ENCODE measurements around the gene CEP164.

DNA sequence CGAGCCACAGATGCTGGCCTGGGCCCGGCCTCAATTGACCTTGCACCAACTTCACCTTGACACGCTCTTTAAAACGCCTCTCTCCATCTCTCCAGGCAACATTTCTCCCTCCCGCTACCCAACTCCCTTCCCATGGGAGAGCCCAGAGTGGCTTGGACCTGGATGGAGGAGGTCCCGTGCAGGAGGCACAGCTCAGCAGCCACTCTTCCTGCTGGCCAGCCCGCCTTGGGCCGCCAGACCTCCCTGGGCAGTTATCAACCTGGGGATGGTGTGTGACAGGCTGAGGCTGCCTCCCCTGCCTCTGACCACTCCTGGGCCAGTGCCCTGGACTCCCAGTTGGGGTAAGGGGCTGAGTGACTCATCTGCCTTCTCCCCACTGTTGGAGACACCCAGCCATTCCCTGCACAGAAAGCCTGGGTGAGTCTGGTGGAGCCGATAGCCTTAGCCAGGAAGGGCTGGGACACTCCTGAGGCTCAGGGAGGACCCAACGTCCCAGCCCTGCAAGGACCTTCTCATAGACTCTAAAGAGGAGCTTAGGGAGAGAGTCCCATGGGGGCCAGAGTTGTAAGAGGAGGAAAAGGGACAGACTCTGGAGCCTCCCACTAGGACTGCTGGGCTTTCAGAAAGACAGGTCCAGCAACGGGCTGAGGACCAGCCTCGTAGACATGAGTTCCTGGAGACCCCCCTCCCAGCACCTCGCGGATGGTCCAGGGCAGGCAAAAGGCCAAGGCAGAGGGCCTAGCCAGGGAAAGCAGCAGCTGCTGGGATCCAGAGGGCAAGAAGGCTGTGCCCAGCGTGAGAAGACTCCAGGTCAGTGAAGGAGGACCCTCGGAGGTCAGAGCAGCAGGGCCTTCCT is 131.7 kb downstream of the CEP164 start:
- TF ChIP-seq, protein P1, sequence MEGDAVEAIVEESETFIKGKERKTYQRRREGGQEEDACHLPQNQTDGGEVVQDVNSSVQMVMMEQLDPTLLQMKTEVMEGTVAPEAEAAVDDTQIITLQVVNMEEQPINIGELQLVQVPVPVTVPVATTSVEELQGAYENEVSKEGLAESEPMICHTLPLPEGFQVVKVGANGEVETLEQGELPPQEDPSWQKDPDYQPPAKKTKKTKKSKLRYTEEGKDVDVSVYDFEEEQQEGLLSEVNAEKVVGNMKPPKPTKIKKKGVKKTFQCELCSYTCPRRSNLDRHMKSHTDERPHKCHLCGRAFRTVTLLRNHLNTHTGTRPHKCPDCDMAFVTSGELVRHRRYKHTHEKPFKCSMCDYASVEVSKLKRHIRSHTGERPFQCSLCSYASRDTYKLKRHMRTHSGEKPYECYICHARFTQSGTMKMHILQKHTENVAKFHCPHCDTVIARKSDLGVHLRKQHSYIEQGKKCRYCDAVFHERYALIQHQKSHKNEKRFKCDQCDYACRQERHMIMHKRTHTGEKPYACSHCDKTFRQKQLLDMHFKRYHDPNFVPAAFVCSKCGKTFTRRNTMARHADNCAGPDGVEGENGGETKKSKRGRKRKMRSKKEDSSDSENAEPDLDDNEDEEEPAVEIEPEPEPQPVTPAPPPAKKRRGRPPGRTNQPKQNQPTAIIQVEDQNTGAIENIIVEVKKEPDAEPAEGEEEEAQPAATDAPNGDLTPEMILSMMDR (IDR thresholded peaks at IDR 0.05): no peak
- TF ChIP-seq POLR2A (IDR thresholded peaks at IDR 0.05): no peak
